Medulla oblongata (tissue), 1 donor: ENCODE results near the gene TTC23.
"Not testable (repeated sequence)": the region's sequence is repeated elsewhere in the genome, so short reads cannot be mapped to it uniquely, and the experiment has no call there.

Experiments used
- DNase-seq: peaks from one replicate; pipeline ENCODE4 v3.0.0-alpha.2; 2015; ENCODE audit errors: extremely low spot score

The TTC23 gene

GRCh38 chr15:99121691-99122410 is 127.5 kb downstream of the TTC23 start:
- DNase-seq, result no peak

DNA sequence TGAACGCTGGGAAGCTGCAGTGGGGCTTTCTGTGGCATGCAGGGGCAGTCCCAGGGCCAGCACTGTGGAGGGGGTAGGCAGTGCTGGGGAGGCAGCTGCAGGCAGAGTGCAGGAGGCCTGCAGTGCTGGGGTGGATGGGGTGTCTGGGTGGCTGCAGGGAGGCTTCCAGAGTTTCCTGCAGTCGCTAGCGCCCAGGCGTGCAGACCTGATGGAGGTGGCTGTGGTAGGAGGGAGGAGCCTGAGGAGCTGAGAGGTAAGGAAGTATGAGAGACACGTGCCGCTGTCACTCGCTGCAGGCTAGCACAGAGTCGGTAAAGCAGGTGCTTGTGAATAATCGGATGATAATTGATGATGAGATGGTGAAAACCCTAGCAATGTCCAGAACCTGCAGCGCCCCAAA is 128.2 kb downstream of the TTC23 start:
- no peak for DNase-seq

DNA sequence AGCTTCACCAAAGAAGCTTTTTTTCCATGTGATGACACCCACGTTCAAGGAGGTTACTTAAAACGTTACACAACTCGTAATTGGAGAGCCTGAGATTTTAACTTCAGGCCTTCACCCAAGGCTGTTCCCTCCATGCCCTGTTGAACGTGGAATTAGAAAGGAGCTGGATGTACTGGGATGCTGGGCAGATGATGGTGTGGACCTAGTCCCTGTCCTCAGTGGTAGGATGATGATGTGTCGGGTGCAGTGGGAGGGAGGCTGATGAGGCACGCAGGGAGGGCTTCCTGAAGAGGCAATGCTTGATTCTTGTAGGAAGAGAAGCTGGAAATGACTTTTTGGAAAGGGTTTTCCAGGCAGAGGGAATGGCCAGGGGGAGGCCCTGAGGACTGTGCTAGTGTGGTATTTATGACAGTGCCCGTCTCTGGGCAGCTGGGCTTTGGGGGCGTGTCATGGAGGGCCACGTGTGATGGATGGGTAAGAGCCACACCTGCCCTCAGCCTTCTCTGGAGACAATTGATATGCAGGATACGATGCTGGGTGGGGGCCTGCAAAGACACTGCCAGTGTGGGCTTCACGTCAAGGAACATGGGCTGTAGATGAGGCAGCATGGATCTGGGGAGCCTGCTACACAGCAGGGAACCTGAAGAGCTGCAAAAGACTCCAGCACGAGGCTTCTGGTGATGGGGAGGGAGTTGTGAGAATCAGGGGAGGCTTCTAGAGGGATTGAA is 129.2 kb downstream of the TTC23 start:
- no peak for DNase-seq

GRCh38 chr15:99118801-99119546 is 130.4 kb downstream of the TTC23 start:
- DNase-seq, result no peak

GRCh38 chr15:99118258-99118632 is 131.1 kb downstream of the TTC23 start:
- no peak for DNase-seq

DNA sequence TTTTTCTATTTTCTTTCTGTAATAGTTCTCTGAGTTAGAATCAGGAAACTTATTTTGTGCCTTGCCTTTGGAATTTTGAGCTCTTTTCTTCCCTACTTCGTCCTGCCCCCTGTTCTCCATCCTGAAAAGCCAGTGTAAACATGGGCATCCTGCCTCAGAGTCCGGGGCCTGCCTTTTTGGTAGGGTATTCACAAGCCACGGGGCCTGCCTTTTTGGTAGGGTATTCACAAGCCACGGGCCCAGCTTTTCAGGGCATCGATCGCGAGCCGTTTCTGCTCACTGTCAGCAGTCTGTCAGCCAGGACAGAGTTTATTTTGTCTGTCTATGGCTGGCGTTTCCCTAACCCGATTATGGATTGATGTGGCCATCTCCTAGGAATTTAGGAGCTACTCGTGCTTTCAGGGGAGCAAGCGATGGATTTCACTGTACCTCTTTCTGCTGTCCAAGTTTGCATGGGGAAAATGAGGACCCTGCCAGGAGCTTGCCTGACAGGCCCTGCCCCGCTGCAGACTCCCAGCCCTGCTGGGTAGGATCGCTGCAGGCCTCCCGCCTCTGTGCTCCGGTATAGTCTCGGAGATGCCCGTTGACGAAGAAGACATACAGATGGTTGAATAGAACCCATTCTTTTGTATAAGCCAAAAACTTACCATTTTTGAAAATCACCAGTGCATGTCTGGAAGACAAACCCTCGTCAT is 131.7 kb downstream of the TTC23 start:
- DNase-seq, result no peak

DNA sequence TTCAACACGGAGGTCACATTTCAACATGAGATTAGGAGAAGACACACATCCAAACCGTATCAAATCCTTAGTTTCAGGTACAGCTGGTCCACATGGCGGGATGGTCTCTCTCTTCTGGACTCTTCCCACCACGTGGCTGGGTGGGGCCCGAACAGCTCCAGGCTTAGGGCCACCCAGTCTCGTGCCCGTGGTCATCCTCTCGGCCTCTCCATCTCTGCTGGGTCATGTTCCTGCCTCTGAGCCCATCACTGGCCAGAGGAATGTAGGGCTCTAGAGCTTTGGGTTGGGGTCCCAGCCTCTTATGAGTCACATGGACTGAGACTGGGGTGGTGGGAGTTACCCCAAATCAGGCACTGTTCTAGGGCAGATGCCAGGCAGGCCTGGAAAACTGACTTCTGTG is 132.3 kb downstream of the TTC23 start:
- no peak for DNase-seq

- DNase-seq, result no peak
These were observed 133.8 kb downstream of the TTC23 start for GRCh38 chr15:99115300-99116215.

DNA sequence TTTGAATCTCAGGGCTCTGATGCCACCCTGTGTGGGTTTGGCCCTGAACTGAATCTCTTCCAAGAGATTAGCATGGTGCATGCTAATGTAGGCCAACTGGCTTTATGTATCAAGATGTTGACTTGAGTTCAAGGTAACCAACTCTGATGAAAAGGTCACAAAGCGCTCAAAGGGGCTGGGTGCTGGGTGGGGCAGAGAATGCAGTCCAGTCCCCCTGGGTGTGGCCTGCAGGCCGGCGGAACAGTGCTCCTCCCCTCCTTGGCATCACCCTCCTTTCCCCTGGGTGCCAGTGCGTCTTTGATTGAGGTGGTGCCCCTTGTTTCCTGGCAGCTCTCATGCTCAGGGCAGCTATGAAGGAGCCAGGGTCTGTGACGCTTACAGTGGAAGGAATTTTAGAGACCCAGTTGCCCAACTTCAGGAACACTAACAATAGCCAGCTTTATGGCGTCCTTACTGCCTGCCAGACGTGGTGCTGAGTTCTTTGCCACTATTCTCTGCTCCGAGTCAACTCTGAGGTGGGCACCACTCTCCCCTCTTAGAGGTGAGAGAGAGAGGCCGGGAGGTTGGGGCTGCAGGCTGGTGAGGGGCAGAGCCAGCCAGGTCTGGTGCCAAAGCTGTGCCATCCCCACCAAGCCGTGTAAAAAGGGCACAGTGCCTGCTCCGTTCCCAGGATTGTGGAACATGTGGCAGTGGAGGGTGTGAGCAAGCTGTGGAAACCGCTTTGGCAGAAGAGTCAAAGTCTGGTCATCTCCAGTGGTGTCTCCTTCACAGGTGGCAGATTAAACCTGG is 134.7 kb downstream of the TTC23 start:
- DNase-seq, result no peak

- DNase-seq, result no peak
These were observed 135.7 kb downstream of the TTC23 start for GRCh38 chr15:99113547-99114271.

DNA sequence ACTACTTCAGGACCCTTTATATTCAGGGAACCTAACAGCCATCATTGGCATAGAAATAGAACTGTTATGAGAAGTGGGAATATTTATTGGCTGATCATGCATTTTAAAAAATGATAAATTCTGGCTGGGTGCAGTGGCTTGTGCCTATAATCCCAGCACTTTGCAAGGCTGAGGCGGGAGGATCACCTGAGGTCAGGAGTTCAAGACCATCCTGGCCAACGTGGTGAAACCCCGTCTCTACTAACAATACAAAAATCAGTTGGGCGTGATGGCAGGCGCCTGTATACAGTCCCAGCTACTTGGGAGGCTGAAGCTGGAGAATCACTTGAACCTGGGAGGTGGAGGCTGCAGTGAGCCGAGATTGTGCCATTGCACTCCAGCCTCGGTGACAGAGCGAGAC is 137.7 kb downstream of the TTC23 start:
- DNase-seq, result not testable (repeated sequence)

DNA sequence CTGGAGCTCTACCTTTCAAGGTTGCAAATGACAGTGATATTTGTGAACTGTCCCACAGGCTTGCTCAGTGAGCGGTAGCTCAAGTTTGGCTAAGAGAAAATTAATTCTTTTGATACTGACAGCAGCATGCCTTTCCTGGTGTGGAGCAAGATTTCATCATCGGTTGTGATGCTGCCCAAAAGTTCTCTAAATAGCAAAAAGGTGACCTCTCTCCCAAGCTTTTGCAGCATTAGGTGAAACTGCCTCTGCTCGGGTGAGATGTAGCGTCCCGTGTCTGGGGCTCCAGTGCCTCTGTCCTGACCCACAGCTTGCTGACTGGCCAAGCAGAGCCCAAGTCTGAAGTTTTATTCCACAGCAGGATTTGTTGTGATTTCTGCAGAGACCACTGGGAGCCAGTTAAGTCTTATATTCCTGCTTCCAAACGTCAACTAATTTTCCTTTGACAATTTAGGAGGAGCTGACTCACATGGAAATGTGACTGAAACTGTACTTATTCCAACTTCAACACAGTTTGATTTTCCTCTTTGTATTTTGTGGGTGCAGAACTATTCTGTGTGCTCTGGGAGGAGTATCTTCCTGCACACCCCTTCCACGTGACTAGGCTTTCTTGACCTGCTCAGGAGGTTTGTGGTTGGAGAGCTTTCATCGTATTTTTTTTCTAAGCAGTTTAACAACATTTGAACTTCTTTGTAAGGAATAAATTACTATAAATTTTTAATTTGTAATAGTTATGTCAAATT is 138.6 kb downstream of the TTC23 start:
- DNase-seq, result no peak

DNA sequence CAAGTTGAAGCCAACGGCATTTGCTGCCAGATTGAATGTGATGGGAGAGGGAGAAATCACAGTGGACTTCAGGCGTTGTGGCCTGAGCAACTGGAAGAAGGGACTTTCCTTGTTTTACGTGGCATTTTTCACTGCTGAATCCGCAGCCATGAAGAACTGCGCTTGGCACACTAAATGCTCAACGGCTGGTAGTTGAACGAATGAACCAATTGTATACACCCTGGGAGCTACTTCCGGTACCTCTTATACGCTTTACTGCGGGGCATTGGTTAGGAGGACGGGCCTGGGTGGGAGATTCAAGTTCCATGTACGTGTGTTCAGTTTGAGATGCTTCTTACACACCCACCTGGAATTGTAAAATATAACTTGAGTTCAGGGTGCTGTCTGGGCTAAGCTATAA is 139.3 kb downstream of the TTC23 start:
- DNase-seq, result no peak

GRCh38 chr15:99109555-99110021 is 139.8 kb downstream of the TTC23 start:
- no peak for DNase-seq

GRCh38 chr15:99108993-99109392 is 140.4 kb downstream of the TTC23 start:
- no peak for DNase-seq

GRCh38 chr15:99106417-99107220 is 142.8 kb downstream of the TTC23 start:
- DNase-seq, result no peak

- no peak for DNase-seq
These were observed 143.7 kb downstream of the TTC23 start for GRCh38 chr15:99105514-99106341.
